K562 (cell line): Measurements from ENCODE around the gene WDR27. TPM values are rescaled to one million over a fixed set of nuclear protein-coding genes. Genes with fewer than 3 reads are reported as not detected.

Experiments used
- ARID4B ChIP-seq: sonication (generic); formaldehyde crosslinking; IDR thresholded peaks from 2 replicates; pipeline ENCODE4 v1.8.0; 2022; ENCODE audit warnings: mild to moderate bottlenecking, missing genetic modification reagents
- DEAF1 ChIP-seq: fragments of 450-650 bp; formaldehyde crosslinking; IDR thresholded peaks from 2 replicates; pipeline ENCODE4 v1.4.0; 2020; ENCODE audit warnings: mild to moderate bottlenecking, moderate library complexity
- DNMT1 ChIP-seq: fragments of 450-650 bp; IDR thresholded peaks from 2 replicates; pipeline ENCODE4 v1.6.1; 2016; ENCODE audit warnings: antibody characterized with exemption, mild to moderate bottlenecking
- ELK1 ChIP-seq: sonication (generic); formaldehyde crosslinking; IDR thresholded peaks from 2 replicates; pipeline ENCODE4 v1.8.1; 2022; ENCODE audit warnings: missing genetic modification reagents
- GABPB1 ChIP-seq: sonication (generic); formaldehyde crosslinking; IDR thresholded peaks from 2 replicates; pipeline ENCODE4 v1.8.0; 2022; ENCODE audit warnings: mild to moderate bottlenecking, missing genetic modification reagents
- KAT2B ChIP-seq: IDR thresholded peaks from one replicate; pipeline ENCODE4 v1.6.1; 2012; ENCODE audit warnings: low read depth, mild to moderate bottlenecking, control low read depth, inconsistent platforms, low read length, moderate library complexity
- MAX ChIP-seq: sonication (generic); formaldehyde crosslinking; IDR thresholded peaks from 2 replicates; pipeline ENCODE4 v1.9.0; 2022; ENCODE audit warnings: mild to moderate bottlenecking, missing genetic modification reagents
- NBN ChIP-seq: fragments of 450-650 bp; IDR thresholded peaks from 2 replicates; pipeline ENCODE4 v1.6.1; 2016; ENCODE audit warnings: low read depth, mild to moderate bottlenecking
- POLR2H ChIP-seq: IDR thresholded peaks from 2 replicates; pipeline ENCODE4 v1.6.1; 2016; ENCODE audit warnings: missing genetic modification characterization, low read depth, mild to moderate bottlenecking, control low read depth, missing compliant biosample characterization, moderate library complexity
- PTBP1 ChIP-seq: fragments of 200-400 bp; formaldehyde crosslinking; IDR thresholded peaks from 2 replicates; pipeline ENCODE4 v1.6.1; 2017; ENCODE audit warnings: low read depth, low read length
- PTRF ChIP-seq: fragments of 450-650 bp; IDR thresholded peaks from 2 replicates; pipeline ENCODE4 v1.6.1; 2016; ENCODE audit warnings: mild to moderate bottlenecking, missing genetic modification characterization, missing compliant biosample characterization
- PTTG1 ChIP-seq: fragments of 450-650 bp; IDR thresholded peaks from 2 replicates; pipeline ENCODE4 v1.6.1; 2016; ENCODE audit warnings: low read depth, mild to moderate bottlenecking, missing genetic modification characterization, missing compliant biosample characterization
- RBFOX2 ChIP-seq: fragments of 200-400 bp; formaldehyde crosslinking; IDR thresholded peaks from 2 replicates; pipeline ENCODE4 v1.6.1; 2017; ENCODE audit warnings: low read depth, mild to moderate bottlenecking, low read length, moderate library complexity
- RBM15 ChIP-seq: fragments of 200-400 bp; formaldehyde crosslinking; IDR thresholded peaks from 2 replicates; pipeline ENCODE4 v1.6.1; 2018; ENCODE audit warnings: mild to moderate bottlenecking, low read length, moderate library complexity; ENCODE audit not compliant: insufficient read depth
- RBM39 ChIP-seq: fragments of 200-400 bp; formaldehyde crosslinking; optimal IDR thresholded peaks from 2 replicates; pipeline ENCODE3; 2018; ENCODE audit warnings: low read depth, low read length
- SPI1 ChIP-seq: IDR thresholded peaks from 2 replicates; pipeline ENCODE4 v1.6.1; 2011; ENCODE audit warnings: low read depth, low read length, control low read depth, borderline replicate concordance
- TCF7 ChIP-seq: sonication (generic); IDR thresholded peaks from 2 replicates; pipeline ENCODE4 v1.6.1; 2016; ENCODE audit warnings: antibody characterized with exemption, borderline replicate concordance
- TCF7L2 ChIP-seq: fragments of 150-350 bp; IDR thresholded peaks from 2 replicates; pipeline ENCODE4 v1.6.1; 2016; ENCODE audit warnings: low read depth, mild to moderate bottlenecking, low read length, moderate library complexity
- YY1 ChIP-seq, 3 experiments: IDR thresholded peaks; 2 replicates each; pipeline ENCODE4 v1.6.1; 2011; ENCODE audit warnings: low read length in 2 of 3, mild to moderate bottlenecking in 2 of 3, moderate library complexity in 2 of 3, borderline replicate concordance in 1 of 3, control low read depth in 1 of 3, low read depth in 1 of 3; ENCODE audit not compliant: insufficient read depth in 3 of 3, insufficient replicate concordance in 2 of 3, control insufficient read depth in 1 of 3, insufficient read length in 1 of 3; ENCODE audit errors: extremely low read depth in 1 of 3
- ZBED1 ChIP-seq: IDR thresholded peaks from 2 replicates; pipeline ENCODE4 v1.6.1; 2014
- ZFP36 ChIP-seq: fragments of 150-350 bp; IDR thresholded peaks from 2 replicates; pipeline ENCODE4 v1.6.1; 2018; ENCODE audit warnings: low read length, low read depth; ENCODE audit not compliant: partially characterized antibody
- polyA plus RNA-seq, 8 experiments: library from polyadenylated mRNA; depleted of rRNA in 4 of 8; stranded (reverse) in 5 of 8; unstranded in 3 of 8; fragments of >200 nt; fragmentation: Nextera tagmentation in 2 of 8; fragmentation: Illumina TruSeq in 1 of 8; extraction: Ambion mirVana in 2 of 8; extraction: Trizol in 1 of 8; gene quantifications; 2 replicates each; pipeline versions ENCODE4 v1.2.1 to v1.2.3, GENCODE V29; 2011 to 2014; ENCODE audit warnings: inconsistent platforms in 1 of 8, missing spikeins in 1 of 8
- total RNA-seq, 7 experiments: library from RNA; depleted of rRNA in 6 of 7; stranded (reverse); fragments of >200 nt in 6 of 7; fragmentation: Illumina TruSeq in 2 of 7; extraction: Trizol in 2 of 7; gene quantifications; 2 replicates each; pipeline versions ENCODE4 v1.2.1 to v1.2.3, GENCODE V29; 2011 to 2021; ENCODE audit warnings: low replicate concordance in 1 of 7

Gene WDR27
- total and polyA plus RNA-seq, 9 of the 15 experiments (the other 6 are each of a cell fraction or from before 2014, with no cell fraction given): 4.3 to 77.2 (median 22.7) TPM

- TF ChIP-seq ARID4B (CRISPR knock-in tag) (peak; percentile 69), DEAF1 (CRISPR knock-in tag) (no peak), PTTG1 (tag) (no peak), TCF7 (0 out of 2 replicates have a peak, but pooled peaks have one; percentile 52), POLR2H (tag) (no peak), ZFP36 (peak; percentile 33), YY1 (IDR thresholded peaks at IDR 0.05; ENCODE audit: borderline replicate concordance in 1 of 3, control insufficient read depth in 1 of 3, extremely low read depth in 1 of 3, insufficient read depth in 3 of 3, insufficient read length in 1 of 3, insufficient replicate concordance in 2 of 3, low read depth in 1 of 3, low read length in 2 of 3) (peak in 1 of 3 experiments; percentile 63), DNMT1 (no peak), ELK1 (CRISPR knock-in tag) (no peak), PTBP1 (no peak), KAT2B (no peak), PTRF (tag) (no peak), RBFOX2 (peak; percentile 62), SPI1 (no peak), MAX (CRISPR knock-in tag) (no peak; the same call in 1 of the 2 replicates), ZBED1 (no peak), RBM39 (no peak), GABPB1 (no peak), NBN (peak; percentile 30; the same call in 1 of the 2 replicates), TCF7L2 (no peak), RBM15 (no peak)
Observed at GRCh38 chr6:169723200-169723909, 21.5 kb upstream of the WDR27 start (continued).
